Neural cell (in vitro differentiated cells): ENCODE results near the gene ADRB2.

Experiments used
- EP300 ChIP-seq: fragments of 450-650 bp; conservative IDR thresholded peaks from 2 replicates; pipeline ENCODE4 v1.6.1; 2014; ENCODE audit warnings: antibody characterized with exemption, mild to moderate bottlenecking, moderate library complexity; ENCODE audit not compliant: poor library complexity, severe bottlenecking
- POLR2AphosphoS5 ChIP-seq: IDR thresholded peaks from 2 replicates; pipeline ENCODE4 v1.6.1; 2012
- RAD21 ChIP-seq: fragments of 450-650 bp; conservative IDR thresholded peaks from 2 replicates; pipeline ENCODE4 v1.6.1; 2014; ENCODE audit warnings: antibody characterized with exemption, mild to moderate bottlenecking, moderate library complexity

DNA sequence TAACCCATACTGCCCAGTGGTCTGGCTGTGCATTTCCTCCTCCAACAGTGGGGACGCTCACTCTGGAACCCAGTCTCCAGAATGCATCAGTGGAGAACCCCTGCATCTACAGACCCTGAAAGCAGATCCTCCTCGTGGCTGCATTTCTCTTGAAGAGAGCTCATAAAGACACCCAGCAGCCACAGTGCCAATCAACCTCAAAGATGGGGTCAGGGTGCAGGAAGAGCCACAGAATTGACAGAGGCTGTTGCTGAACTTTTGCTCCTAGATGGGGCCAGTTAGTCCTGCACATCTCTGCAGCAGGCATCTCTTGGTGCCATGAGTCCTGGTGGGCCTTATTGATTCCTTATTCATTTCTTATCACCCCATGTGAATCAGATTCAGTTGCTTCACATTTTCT lies 39.6 kb downstream of the ADRB2 start:
- TF ChIP-seq POLR2AphosphoS5 (no peak), EP300 (no peak), RAD21 (no peak)
